Osteoblast (primary cell): Measurements from ENCODE around the gene EAF1. TPM values are rescaled to one million over a fixed set of nuclear protein-coding genes. Genes with fewer than 3 reads are reported as not detected.
A peak's percentile ranks its signal among the peaks of the same experiment; 100 is the strongest.
"Not testable (repeated sequence)": the region's sequence is repeated elsewhere in the genome, so short reads cannot be mapped to it uniquely, and the experiment has no call there.

ENCODE experiments used
- DNase-seq: peaks from one replicate; pipeline ENCODE4 v3.0.0; 2011; ENCODE audit warnings: low spot score, mixed read lengths; ENCODE audit not compliant: insufficient read length; ENCODE audit errors: missing footprints
- H2AFZ ChIP-seq: 2 replicates; pipeline ENCODE4 v1.6.0; 2011; ENCODE audit warnings: mild to moderate bottlenecking, low read length
- H3K27ac ChIP-seq: 2 replicates; pipeline ENCODE4 v1.5.1; 2011; ENCODE audit warnings: mild to moderate bottlenecking, low read depth, low read length, moderate library complexity
- H3K27me3 ChIP-seq: 2 replicates; pipeline ENCODE4 v1.6.0; 2012; ENCODE audit warnings: mild to moderate bottlenecking, control low read depth, inconsistent platforms, low read length, moderate library complexity; ENCODE audit not compliant: insufficient read depth
- H3K36me3 ChIP-seq: 2 replicates; pipeline ENCODE4 v1.5.1; 2011; ENCODE audit warnings: mild to moderate bottlenecking, low read length, control low read depth, moderate library complexity; ENCODE audit not compliant: insufficient read depth
- H3K4me1 ChIP-seq: 2 replicates; pipeline ENCODE4 v1.5.1; 2011; ENCODE audit warnings: mild to moderate bottlenecking, low read length, control low read depth, moderate library complexity; ENCODE audit not compliant: insufficient read depth
- H3K4me2 ChIP-seq: 2 replicates; pipeline ENCODE4 v1.6.0; 2011; ENCODE audit warnings: mild to moderate bottlenecking, low read length; ENCODE audit not compliant: insufficient read depth
- H3K4me3 ChIP-seq: fragments of 200-600 bp; sonication (generic); 3 replicates; pipeline ENCODE4 v1.5.1; 2012; ENCODE audit warnings: mild to moderate bottlenecking, low read length, inconsistent platforms; ENCODE audit not compliant: insufficient read depth
- H3K79me2 ChIP-seq: 2 replicates; pipeline ENCODE4 v1.6.0; 2012; ENCODE audit warnings: mild to moderate bottlenecking, low read length, control low read depth, inconsistent platforms; ENCODE audit not compliant: insufficient read depth
- H3K9me3 ChIP-seq: 2 replicates; pipeline ENCODE4 v1.5.1; 2011; ENCODE audit warnings: low read depth, low read length, control low read depth
- H4K20me1 ChIP-seq: 2 replicates; pipeline ENCODE4 v1.6.0; 2012; ENCODE audit warnings: mild to moderate bottlenecking, low read length, control low read depth; ENCODE audit not compliant: insufficient read depth
- CTCF ChIP-seq: IDR thresholded peaks from 2 replicates; pipeline ENCODE4 v1.5.1; 2011; ENCODE audit warnings: mild to moderate bottlenecking, low read depth, low read length, moderate library complexity; ENCODE audit errors: extremely low read depth
- total RNA-seq: library from RNA; depleted of rRNA; stranded (reverse); fragments of >200 nt; gene quantifications from 2 replicates; pipeline ENCODE4 v1.2.3, GENCODE V29; 2012

Gene EAF1
- total RNA-seq, 1 donor: 29.0 TPM

- Histone ChIP-seq H3K4me3 (no peak overlapping the region), H3K36me3 (no peaks in the 10 kb centered on the region), H3K4me1 (peaks cover 9% of the 10 kb centered on the region), H3K79me2 (no peaks in the 10 kb centered on the region), H3K27ac (no peak overlapping the region), H4K20me1 (no peaks in the 10 kb centered on the region), H3K4me2 (no peak overlapping the region), H3K9me3 (peaks cover 3% of the 10 kb centered on the region), H3K27me3 (no peaks in the 10 kb centered on the region), H2AFZ (peak overlapping the region; percentile 50)
- no peak for DNase-seq
- no peak for TF ChIP-seq CTCF
Measured at GRCh38 chr3:15391007-15391406, 36.4 kb upstream of the EAF1 start.

GRCh38 chr3:15393252-15393651 lies 34.1 kb upstream of the EAF1 start:
- not testable (repeated sequence) for H3K4me1 ChIP-seq, H3K4me2 ChIP-seq, H4K20me1 ChIP-seq, H2AFZ ChIP-seq, H3K36me3 ChIP-seq, H3K27ac ChIP-seq, H3K27me3 ChIP-seq, H3K79me2 ChIP-seq, H3K4me3 ChIP-seq, DNase-seq, H3K9me3 ChIP-seq

GRCh38 chr3:15398731-15399133 lies 28.7 kb upstream of the EAF1 start:
- H3K4me2 ChIP-seq, H3K79me2 ChIP-seq, H3K36me3 ChIP-seq, H3K4me3 ChIP-seq, H2AFZ ChIP-seq, H4K20me1 ChIP-seq, H3K27me3 ChIP-seq, H3K9me3 ChIP-seq, H3K27ac ChIP-seq, H3K4me1 ChIP-seq: not testable (repeated sequence)
- DNase-seq: peak; percentile 68
- TF ChIP-seq CTCF: peak; percentile 40

GRCh38 chr3:15399970-15400369 lies 27.4 kb upstream of the EAF1 start:
- Histone ChIP-seq H3K36me3 (no peaks in the 10 kb centered on the region), H2AFZ (no peak overlapping the region), H3K79me2 (no peaks in the 10 kb centered on the region), H3K4me3 (no peak overlapping the region), H3K4me2 (no peak overlapping the region), H3K27ac (no peak overlapping the region), H3K27me3 (no peaks in the 10 kb centered on the region), H3K4me1 (no peaks in the 10 kb centered on the region), H3K9me3 (no peaks in the 10 kb centered on the region), H4K20me1 (no peaks in the 10 kb centered on the region)
- TF ChIP-seq CTCF: no peak
- DNase-seq: no peak
